Measurements from ENCODE around the gene PHF19.

GRCh38 chr9:120815075-120815474, 61.9 kb downstream of the PHF19 start:
- TF ChIP-seq, protein P1, sequence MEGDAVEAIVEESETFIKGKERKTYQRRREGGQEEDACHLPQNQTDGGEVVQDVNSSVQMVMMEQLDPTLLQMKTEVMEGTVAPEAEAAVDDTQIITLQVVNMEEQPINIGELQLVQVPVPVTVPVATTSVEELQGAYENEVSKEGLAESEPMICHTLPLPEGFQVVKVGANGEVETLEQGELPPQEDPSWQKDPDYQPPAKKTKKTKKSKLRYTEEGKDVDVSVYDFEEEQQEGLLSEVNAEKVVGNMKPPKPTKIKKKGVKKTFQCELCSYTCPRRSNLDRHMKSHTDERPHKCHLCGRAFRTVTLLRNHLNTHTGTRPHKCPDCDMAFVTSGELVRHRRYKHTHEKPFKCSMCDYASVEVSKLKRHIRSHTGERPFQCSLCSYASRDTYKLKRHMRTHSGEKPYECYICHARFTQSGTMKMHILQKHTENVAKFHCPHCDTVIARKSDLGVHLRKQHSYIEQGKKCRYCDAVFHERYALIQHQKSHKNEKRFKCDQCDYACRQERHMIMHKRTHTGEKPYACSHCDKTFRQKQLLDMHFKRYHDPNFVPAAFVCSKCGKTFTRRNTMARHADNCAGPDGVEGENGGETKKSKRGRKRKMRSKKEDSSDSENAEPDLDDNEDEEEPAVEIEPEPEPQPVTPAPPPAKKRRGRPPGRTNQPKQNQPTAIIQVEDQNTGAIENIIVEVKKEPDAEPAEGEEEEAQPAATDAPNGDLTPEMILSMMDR (IDR thresholded peaks at IDR 0.05 in 8 of 11, conservative IDR thresholded peaks at IDR 0.05 in 3 of 11) = no peak
- no peak for TF ChIP-seq POLR2A (IDR thresholded peaks at IDR 0.05)

All from spleen (tissue), 7 donors.